NCI-H1694 (cell line): ENCODE data around the gene SLC5A2.
"Not testable (repeated sequence)": the region's sequence is repeated elsewhere in the genome, so short reads cannot be mapped to it uniquely, and the experiment has no call there.

Source experiments
- DNase-seq: peaks from one replicate; lab custom pipeline; 2025; lab: John Stamatoyannopoulos, UW

Gene SLC5A2

DNA sequence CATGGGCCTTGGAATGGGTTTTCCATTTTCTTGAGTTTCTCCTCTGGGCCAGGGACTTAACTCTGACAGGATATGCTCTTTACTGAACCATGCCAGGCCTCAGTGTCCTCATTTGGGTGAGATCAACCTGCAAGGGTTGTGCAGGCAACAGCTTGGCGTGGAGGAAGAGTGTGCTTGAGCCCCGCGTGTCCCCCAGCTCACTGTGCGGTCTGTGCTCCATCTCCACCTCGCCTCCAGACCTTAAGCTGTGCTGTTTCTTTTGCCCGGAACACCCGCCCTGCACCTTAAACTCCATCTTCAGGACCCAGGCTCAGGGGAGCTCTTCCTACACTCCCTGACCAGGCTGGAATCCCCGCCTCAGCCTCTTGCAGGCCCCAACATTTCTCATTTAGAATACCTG lies 15.6 kb downstream of the SLC5A2 start:
- DNase-seq: no peak

DNA sequence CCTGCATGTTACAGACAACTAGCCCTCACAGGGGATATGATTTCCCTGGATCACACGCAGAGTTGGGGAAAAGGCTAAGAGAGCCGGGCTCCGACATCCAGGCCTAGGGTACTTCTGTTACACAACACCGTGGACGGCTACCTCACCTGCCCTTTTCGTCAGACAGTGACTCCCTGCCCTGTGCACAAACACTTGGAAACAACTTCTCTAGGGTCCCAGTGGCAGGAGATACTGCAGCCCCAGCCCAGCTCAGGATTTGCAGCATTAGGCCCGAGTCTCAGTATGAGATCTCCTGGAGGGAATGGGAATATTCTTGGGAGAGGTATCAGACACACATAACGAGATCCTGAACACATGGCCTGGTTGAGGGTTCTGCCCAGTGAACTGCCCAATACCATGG lies 17.0 kb downstream of the SLC5A2 start:
- DNase-seq: no peak

DNA sequence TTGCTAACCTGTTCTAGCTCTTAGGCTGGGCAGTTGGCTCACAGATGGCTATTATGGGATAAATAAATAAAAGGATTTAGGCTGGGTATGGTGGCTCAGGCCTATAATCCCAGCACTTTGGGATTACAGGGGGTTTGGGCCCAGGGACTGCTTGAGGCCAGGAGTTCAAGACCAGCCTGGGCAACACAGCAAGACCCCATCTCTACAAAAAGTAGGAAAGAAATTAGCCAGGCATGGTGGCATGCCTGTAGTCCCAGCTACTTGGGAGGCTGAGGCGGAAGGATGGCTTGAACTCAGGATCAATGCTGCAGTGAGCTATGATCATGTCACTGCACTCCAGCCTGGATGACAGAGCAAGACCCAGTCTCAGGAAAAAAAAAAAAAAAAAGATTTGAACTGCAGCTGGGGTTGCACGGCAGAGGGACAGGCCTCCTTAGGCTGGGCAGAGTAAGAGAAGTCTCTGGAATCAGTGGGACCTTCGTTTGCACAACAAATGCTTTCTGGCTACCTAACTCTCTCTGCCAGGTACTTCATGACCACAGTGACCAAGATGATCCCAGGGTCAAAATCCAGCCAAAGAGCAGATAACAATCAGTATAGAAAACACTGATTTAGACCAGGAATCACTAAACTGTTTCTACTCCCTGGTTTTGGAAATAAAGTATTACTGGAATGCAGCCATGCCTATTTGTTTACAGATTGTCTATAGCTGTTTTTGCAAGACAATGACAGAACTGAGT lies 18.5 kb downstream of the SLC5A2 start:
- no peak for DNase-seq

DNA sequence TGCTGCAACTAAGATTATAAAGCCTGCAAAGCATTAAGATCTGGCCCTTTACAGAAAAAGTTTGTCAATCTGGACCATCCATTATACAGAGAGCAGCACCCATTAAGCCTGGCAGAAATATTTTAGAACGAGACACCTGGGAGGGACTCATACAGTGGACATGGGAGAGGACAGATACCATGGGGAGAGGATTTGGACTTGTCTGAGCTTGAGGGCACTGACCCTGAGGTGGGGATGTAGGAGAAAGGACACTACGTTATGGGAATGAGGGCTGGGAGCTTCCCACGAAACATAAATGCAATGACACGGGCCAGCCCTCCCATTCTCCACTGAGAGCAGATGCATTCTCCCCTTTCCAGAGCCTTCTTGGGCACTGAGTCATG lies 19.0 kb downstream of the SLC5A2 start:
- no peak for DNase-seq

DNA sequence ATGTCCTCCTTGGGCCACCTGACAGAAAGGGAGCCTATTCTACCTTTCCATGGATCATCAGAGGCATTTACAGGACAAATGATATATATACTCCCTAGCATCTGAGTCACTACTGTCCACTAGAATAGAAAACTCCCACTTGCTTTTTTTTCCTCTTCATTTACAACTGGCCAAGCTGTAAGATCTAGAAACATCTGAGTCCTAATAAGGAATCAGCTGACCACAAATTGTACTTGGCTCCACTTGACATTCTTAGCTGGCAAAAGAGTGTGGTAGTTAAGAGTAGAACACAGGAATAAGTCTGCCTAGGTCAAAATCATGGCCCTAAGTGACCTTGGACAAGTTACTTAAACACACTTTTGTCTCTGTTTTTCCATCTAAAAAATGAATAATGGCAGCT lies 20.1 kb downstream of the SLC5A2 start:
- DNase-seq: no peak

DNA sequence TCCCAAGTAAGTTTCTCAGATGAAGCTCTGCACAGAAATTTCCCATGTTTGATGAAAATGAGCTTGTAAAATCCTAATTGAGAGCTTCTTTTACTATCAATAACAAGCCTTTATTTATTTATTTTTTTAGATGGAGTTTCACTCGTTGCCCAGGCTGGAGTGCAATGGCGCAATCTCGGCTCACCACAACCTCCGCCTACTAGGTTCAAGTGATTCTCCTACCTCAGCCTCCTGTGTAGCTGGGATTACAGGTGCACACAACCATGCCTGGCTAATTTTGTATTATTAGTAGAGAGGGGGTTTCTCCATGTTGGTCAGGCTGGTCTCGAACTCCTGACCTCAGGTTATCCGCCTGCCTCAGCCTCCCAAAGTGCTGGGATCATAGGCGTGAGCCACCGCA lies 20.6 kb downstream of the SLC5A2 start:
- DNase-seq: not testable (repeated sequence)

DNA sequence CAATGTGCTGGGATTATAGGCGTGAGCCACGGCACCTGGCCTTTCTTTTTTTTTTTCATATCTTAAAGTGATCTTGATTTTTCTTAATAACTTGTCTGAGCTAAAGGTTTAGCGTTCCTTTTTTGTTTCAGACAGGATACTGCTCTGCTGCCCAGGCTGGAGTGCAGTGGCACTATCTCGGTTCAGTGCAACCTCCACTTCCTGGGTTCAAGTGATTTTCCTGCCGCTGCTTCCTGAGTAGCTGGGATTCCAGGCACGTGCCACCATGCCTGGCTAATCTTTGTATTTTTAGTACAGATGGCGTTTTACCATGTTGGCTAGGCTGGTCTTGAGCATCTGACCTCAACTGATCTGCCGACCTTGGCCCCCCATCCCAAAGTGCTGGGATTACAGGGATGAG lies 21.2 kb downstream of the SLC5A2 start:
- DNase-seq: no peak

DNA sequence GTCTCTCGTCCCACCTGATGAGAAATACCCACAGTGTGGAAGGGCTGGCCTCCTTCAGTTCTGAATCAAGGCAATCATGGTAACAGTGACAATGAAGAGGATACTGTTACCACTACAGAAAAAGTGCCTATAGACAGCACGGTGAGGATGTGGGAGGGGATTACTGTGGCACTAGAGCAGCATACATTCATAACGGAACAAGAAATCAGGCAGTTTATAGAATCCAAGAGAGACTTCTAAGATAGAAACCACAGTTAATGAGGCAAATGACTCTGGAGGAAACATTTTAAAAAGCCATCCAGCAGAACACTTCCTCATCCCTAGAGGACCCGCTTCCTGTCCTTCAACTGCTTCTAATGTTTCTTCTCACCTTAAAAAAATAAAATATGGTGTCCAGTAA lies 22.6 kb downstream of the SLC5A2 start:
- no peak for DNase-seq

DNA sequence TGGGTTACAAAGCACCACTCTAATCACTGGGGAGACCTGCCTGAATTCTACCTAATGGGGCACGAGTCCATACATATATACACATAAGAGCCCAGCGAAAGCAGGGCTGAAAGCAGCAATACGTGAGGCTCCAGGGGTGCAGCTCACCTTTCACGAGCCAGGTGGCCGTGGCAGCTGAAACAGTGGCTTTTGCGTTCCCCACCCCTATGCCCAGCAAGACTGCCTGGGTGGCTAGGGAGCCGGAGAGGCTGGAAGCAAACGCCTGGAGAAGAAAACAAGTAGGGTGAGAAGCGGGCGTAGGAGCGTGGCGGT lies 24.6 kb downstream of the SLC5A2 start:
- no peak for DNase-seq

DNA sequence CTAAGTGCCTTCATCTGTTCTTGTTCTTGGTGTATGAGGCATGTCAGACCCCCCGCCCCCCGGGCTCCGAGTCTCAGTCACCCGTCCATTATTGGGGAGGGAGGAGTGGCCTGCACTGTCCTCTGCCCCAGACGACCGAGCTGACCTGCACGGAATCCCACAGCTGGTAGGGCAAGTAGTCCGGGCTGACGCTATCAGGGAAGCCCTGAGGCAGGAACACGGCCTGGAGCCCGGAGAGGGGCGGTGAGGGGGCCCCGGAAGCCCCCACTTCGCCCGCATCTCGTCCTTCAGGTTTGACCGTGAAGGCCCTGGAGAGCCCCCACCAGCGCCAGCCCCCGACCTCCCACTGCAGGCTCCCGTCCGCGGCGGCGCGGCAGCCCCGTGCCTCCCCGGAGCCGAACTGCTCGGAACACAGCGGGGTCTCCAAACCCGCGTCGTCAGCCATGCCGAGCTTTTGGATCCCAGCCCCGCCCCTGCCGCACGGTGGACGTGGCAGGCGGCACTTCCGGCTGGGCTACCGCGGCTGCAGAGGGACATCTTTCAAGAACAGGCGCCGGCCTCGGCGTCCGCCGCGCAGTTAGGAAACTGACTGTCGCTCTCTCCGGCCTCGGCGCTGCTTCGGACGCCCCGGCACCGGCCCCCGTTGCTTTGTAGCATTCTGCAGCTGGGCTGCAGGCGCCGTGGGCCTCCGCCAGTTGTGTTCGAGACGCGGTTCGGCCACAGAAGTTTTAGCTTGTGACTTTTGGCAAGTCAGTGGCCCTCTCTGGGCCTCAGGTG lies 25.2 kb downstream of the SLC5A2 start, which contains the start of gene RUSF1:
Gene RUSF1, minus strand, starts transcription at position 463 of the 777 bp plus-strand sequence. Its CDS starts 18 bp downstream, at position 445.
- peak; percentile 39 for DNase-seq

DNA sequence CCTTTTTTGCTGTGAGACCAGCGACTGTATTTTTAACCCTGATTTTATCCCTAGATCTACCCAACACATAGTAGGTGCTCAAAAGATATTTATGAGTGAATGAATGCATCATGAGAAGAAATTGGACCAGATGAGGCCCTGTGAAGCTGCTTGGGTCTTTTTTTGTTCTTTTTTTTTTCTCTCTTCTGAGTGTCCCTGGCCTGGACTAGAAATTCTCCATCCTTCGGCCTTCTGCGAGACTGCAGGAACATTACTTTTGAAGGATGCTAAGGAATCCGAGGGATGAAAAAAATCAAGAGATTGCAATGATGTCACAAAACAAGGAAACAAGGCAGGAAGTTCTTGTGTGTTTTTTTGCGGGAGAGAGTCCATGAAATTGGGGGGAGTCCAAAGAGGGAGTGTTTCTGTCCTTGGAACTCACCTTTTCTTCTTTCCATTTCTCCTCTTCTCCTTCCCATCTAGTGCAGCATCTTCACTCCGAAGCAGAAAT lies 25.8 kb downstream of the SLC5A2 start:
- no peak for DNase-seq

DNA sequence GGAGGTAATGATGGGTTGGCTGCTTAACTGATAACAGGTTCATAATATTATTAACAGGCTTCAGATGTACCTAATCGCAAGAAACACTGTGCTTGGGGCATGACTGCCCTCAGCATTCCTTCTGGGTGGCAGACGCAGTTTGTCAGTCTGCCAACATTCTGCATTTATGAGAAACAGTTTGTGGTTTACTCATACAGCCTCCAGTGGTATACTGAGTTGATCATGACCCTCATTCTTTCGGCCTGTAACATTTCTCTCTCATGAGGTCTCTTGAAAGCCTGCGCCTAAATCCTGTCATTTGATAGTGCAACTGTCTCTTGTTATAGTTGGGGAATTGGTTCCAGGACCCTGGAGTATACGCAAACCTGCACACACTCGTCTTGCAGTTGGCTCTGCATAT lies 30.2 kb downstream of the SLC5A2 start:
- DNase-seq: no peak

DNA sequence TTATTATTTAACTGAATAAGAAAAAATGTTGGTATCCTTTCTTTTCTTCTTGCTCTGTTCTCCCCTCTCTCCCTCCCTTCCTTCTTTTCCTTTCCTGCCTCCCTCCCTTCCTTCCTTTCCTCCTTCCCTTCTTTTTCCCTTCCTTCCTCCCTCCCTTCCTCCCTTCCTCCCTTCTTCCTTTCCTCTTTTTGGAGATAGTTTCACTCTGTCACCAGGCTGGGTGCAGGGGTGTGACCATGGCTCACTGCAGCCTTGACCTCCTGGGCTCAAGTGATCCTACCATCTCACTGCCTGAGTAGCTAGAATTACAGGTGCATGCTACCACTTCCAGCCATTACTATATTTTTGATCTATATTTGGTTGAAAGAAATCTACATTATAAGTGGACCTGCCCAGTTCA lies 31.0 kb downstream of the SLC5A2 start:
- no peak for DNase-seq

DNA sequence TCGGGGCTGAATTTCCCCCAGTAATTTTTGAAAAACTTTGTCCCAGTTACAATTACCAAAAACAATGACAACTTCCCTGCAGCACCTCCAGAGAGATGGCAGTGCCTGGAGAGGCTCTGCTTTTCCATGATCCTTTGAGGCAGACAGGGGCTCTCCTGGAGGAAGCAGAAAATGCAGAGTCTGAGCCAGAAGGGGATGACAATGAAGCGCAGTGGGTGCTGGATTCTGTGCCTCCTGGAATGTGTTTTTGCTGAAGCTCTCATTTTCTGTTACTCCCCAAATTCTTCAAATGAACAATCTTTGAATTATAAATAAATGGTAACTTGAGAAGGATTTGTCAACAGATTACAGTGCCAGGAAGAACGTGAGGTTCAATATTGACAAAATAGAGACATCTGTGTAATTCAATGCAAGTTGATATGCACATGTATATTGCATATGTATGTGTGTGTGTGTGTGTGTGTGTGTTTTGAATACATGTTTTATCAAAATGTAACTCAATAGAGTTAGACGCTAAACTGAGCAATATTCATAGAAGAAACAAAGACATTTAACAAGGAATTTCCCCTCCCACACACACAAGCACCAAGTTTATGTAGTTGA lies 35.0 kb downstream of the SLC5A2 start:
- DNase-seq: no peak

DNA sequence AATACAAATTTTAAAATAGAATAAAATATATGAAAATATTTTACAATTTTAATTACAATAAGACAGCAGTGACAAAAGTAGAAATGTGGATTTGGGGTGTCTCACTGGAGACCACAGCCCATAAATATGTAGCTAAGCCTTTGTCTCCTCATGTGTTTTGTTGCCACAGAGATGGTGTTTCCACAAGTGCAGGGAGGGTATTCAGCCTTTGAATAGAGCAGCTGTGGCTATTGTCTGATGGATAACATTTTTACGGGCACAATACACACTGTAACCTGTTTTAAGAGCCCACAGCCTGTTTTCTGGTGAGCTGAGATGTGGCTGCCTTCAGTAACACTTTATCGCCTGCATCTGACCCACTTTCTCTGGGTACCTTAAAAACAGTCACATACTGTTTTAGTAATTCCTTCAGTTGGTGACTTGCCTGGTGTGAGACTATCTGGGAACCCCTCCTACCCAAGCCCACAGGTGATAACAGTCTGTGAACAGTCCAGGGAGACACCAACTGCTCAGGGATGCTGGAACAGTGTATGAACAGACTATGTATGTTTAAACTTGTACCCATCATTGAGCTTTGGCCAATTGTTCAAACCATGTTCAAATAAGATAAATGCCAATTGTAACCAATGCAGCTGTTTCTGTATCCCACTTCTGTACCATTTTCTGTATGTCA lies 37.0 kb downstream of the SLC5A2 start:
- DNase-seq: no peak

DNA sequence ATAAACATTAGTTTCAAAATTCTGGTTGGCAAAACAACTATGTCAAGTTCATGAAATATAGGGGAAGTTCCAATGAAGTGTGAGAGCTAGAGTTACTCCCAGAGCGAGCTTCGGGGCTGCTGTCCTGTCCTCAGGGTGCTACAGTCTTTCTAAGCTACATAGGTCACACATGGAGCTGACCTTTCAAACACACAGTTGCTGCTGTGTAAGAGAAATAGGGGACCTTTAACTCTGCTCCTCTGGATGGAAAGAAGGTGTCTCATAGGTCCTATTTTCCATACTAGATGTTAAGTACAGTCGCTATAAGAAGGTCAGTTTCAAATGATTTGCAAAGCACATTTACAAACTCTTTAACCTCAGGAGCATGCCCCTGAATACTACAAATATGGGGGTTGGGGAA lies 38.4 kb downstream of the SLC5A2 start:
- no peak for DNase-seq

DNA sequence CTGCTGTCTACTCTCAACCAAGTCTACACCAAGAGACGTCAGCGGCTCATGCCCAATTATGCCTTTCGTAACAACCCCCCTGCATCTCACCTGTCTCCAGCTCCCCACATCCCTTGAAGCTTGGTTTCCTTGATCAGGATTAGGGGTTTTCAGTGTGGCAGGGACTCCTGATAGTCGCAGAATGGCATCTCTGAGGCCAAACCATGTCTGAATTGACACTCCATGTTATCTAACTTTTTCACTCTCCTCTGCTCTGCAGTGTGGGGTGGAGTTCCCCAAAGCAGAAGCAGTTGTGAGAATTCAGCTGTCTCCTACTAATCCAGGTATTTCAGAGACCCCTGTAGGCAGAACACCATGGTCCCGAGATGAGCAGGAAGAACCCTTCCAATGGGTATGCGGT lies 39.1 kb downstream of the SLC5A2 start:
- no peak for DNase-seq

DNA sequence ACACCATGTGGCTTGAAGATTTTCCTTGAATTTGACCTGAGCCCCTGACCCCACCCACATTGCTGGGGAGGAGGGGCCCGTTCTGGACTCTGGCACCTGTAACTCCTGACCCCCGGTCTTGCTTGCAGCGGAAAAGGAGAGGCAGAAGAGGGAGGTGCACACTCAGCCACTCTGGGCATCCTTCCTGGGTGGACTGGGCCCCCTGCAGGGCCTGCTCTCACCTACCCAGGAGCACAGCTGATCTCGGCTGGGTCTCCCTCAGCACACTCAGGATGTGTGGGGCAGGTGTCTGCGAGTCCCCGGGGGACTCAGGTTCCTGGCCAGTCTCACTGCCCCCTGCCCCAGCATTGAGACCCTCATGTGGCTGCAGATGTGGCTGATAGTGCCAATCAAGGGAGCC lies 40.8 kb downstream of the SLC5A2 start:
- DNase-seq: not testable (repeated sequence)

DNA sequence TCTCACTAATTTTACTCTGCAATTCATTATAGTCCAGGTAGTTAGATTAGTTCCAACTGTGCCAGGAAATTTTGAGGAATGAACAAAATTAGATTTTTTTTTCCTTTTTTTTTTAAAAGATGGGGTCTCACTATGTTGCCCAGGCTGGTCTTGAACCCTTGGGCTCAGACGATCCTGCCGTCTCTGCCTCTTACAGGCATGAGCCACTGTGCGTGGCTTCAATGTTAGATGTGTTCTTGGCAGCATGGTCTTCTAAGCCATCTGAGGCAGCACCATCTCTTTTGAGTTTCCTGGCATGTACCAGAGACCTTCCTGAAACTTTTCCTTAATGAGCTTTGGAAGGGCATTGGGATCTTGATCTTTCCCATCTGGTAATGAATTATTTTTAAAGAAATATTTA lies 42.2 kb downstream of the SLC5A2 start:
- DNase-seq: no peak

DNA sequence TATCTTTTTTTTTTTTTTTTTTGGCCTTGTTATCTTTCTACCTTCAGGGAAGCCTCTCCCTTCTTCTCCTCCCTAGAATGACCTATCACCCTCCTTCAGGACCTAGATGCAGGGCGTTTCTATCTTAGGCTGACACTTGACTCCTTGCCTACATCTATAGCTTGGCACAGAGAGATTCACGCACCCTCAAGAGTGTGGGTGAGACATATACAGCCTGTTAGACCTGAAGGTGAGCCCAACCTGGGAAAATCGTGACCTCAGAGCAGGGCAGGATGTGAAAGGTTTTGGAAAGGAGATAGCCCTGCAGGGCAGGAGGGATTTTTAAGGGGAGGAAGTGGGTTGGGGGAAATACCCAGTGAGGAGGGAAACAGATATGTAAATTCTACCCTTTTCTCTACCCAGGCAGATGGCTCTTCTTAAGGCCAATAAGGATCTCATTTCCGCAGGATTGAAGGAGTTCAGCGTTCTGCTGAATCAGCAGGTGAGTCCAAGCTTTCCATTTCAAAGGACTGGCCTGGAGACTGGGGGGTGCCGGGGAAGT lies 44.9 kb downstream of the SLC5A2 start, which contains the start of gene AHSP:
Gene AHSP, plus strand, starts transcription at position 167 of the 541 bp plus-strand sequence. Its CDS starts 240 bp downstream, at position 407.
- no peak for DNase-seq

DNA sequence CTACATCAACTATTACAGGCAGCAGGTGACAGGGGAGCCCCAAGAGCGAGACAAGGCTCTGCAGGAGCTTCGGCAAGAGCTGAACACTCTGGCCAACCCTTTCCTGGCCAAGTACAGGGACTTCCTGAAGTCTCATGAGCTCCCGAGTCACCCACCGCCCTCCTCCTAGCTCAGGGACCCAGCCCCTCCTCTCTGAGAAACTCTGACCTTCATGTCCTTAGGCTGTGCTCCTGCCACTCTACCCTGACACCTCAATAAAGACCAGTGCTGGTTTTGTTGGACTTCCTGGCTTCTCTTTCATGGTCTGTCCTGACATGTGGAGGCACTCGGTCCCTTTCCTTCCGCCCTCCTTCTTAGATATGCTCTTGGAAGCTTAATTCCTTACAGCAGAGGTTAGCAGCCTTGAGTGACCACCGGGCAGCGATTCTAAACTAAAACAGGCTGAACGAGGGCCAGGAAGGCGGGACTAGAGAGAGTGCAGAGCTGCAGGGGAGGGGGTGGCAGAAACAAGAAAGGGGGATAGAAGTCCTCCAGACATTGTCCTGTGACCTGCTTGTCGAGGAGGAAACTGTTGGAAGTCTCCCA lies 45.7 kb downstream of the SLC5A2 start:
- DNase-seq: no peak
